HG02840 (cell line): ENCODE measurements around the gene MPND.
"Not testable (repeated sequence)": the region's sequence is repeated elsewhere in the genome, so short reads cannot be mapped to it uniquely, and the experiment has no call there.

Experiments
- ATAC-seq: cut with Tn5 transposase; IDR thresholded peaks from one replicate; pipeline ENCODE4 v1.9.1; 2021; ENCODE audit warnings: mild to moderate bottlenecking, moderate library complexity, moderate number of reproducible peaks; ENCODE audit not compliant: unreplicated experiment, low FRiP score

MPND gene

GRCh38 chr19:4345342-4346019, 2.1 kb downstream of the MPND start:
- no peak for ATAC-seq

- ATAC-seq: no peak
Measured at GRCh38 chr19:4346020-4346383, 2.6 kb downstream of the MPND start.

- ATAC-seq: no peak
Measured at GRCh38 chr19:4347521-4347920, 4.2 kb downstream of the MPND start.

GRCh38 chr19:4349225-4349624, 5.9 kb downstream of the MPND start:
- ATAC-seq: not testable (repeated sequence)

GRCh38 chr19:4350111-4350510, 6.7 kb downstream of the MPND start:
- ATAC-seq: no peak

GRCh38 chr19:4350726-4351125, 7.4 kb downstream of the MPND start:
- no peak for ATAC-seq

- no peak for ATAC-seq
Measured at GRCh38 chr19:4352701-4353121, 9.3 kb downstream of the MPND start.

GRCh38 chr19:4354282-4354681, 10.9 kb downstream of the MPND start:
- no peak for ATAC-seq

GRCh38 chr19:4354897-4355296, 11.5 kb downstream of the MPND start:
- no peak for ATAC-seq

- ATAC-seq: no peak
Measured at GRCh38 chr19:4357095-4357797, 13.9 kb downstream of the MPND start.

- ATAC-seq: no peak
Measured at GRCh38 chr19:4357921-4358326, 14.6 kb downstream of the MPND start.

GRCh38 chr19:4358709-4359626, 15.6 kb downstream of the MPND start:
- no peak for ATAC-seq

GRCh38 chr19:4359627-4360000, 16.3 kb downstream of the MPND start:
- no peak for ATAC-seq

- ATAC-seq: no peak
Measured at GRCh38 chr19:4360081-4360569, 16.8 kb downstream of the MPND start.

- ATAC-seq: no peak
Measured at GRCh38 chr19:4360641-4361151, 17.3 kb downstream of the MPND start.

- no peak for ATAC-seq
Measured at GRCh38 chr19:4361152-4362046, 18.0 kb downstream of the MPND start.

GRCh38 chr19:4362101-4362828, 18.9 kb downstream of the MPND start:
- no peak for ATAC-seq

GRCh38 chr19:4362831-4363545, 19.6 kb downstream of the MPND start:
- ATAC-seq: no peak
